Smooth muscle cell of the brain vasculature (primary cell): ENCODE measurements around the gene CCDC188.

ENCODE experiments used
- DNase-seq: peaks from one replicate; pipeline ENCODE4 v3.0.0-alpha.2; 2012; ENCODE audit warnings: low read depth, low spot score

The CCDC188 gene

GRCh38 chr22:20149257-20150250 is 1.3 kb downstream of the CCDC188 start:
- no peak for DNase-seq

- no peak for DNase-seq
Measured at GRCh38 chr22:20148414-20148813, 2.4 kb downstream of the CCDC188 start.

GRCh38 chr22:20147237-20147988 is 3.4 kb downstream of the CCDC188 start:
- no peak for DNase-seq

GRCh38 chr22:20146777-20147176 is 4.1 kb downstream of the CCDC188 start:
- DNase-seq: no peak

GRCh38 chr22:20145832-20146223 is 5.0 kb downstream of the CCDC188 start:
- DNase-seq: no peak

- no peak for DNase-seq
Measured at GRCh38 chr22:20145206-20145831, 5.5 kb downstream of the CCDC188 start.

GRCh38 chr22:20143883-20144665 is 6.8 kb downstream of the CCDC188 start:
- no peak for DNase-seq

GRCh38 chr22:20142711-20143621 is 7.9 kb downstream of the CCDC188 start:
- DNase-seq: no peak

- no peak for DNase-seq
Measured at GRCh38 chr22:20141186-20142077, 9.4 kb downstream of the CCDC188 start.

- DNase-seq: no peak
Measured at GRCh38 chr22:20140521-20140964, 10.3 kb downstream of the CCDC188 start.

GRCh38 chr22:20140107-20140445 is 10.8 kb downstream of the CCDC188 start:
- no peak for DNase-seq

GRCh38 chr22:20139391-20140106 is 11.3 kb downstream of the CCDC188 start:
- no peak for DNase-seq

- DNase-seq: no peak
Measured at GRCh38 chr22:20138868-20139267, 12.0 kb downstream of the CCDC188 start.

- DNase-seq: no peak
Measured at GRCh38 chr22:20138417-20138738, 12.5 kb downstream of the CCDC188 start.

- no peak for DNase-seq
Measured at GRCh38 chr22:20137671-20138416, 13.0 kb downstream of the CCDC188 start.

GRCh38 chr22:20137113-20137512 is 13.7 kb downstream of the CCDC188 start:
- no peak for DNase-seq

GRCh38 chr22:20136603-20136873 is 14.3 kb downstream of the CCDC188 start:
- no peak for DNase-seq
